Measurements from ENCODE around the gene CLCNKB.
"Not testable (repeated sequence)": the region's sequence is repeated elsewhere in the genome, so short reads cannot be mapped to it uniquely, and the experiment has no call there.

CLCNKB gene

DNA sequence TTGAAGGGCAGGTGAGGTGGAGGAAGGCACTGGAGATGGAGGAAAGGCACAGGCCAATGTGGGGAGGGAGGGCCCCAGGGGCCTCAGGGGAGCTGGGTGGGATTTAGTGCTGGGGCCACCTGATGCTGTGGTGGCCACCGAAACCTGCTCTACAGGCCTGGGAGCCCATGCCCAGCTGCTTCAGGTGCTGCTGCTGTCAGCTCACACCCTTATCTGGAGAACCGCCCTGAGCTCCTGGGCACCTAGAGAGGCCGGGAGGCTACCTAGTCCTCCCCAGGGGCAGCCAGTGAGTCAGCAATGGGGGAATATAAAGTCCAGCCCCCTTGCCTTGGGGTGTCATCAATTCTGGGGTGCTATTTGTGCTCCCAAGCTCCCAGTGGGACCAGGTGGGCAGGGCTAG, 17.7 kb downstream of the CLCNKB start:
- DNase-seq (ENCODE audit: insufficient read length) (no peak), FAIRE-seq (no peak)
- TF ChIP-seq POLR2A (IDR thresholded peaks at IDR 0.05; ENCODE audit: low read depth, low read length), result no peak
- TF ChIP-seq POLR2AphosphoS5 (IDR thresholded peaks at IDR 0.05; ENCODE audit: low read depth, low read length), result no peak
- no peak for TF ChIP-seq TAF1 (IDR thresholded peaks at IDR 0.05; ENCODE audit: borderline replicate concordance, low read depth, low read length)

GRCh38 chr1:16061989-16062686, 18.6 kb downstream of the CLCNKB start:
- not testable (repeated sequence) for DNase-seq (ENCODE audit: insufficient read length); FAIRE-seq

- not testable (repeated sequence) for FAIRE-seq; DNase-seq (ENCODE audit: insufficient read length)
These were observed 19.1 kb downstream of the CLCNKB start for GRCh38 chr1:16062687-16063075.

GRCh38 chr1:16063226-16063829, 19.7 kb downstream of the CLCNKB start:
- TF ChIP-seq POLR2A (IDR thresholded peaks at IDR 0.05; ENCODE audit: low read depth, low read length), result no peak
- no peak for TF ChIP-seq TAF1 (IDR thresholded peaks at IDR 0.05; ENCODE audit: borderline replicate concordance, low read depth, low read length)
- DNase-seq (ENCODE audit: insufficient read length) (no peak), FAIRE-seq (no peak)

DNA sequence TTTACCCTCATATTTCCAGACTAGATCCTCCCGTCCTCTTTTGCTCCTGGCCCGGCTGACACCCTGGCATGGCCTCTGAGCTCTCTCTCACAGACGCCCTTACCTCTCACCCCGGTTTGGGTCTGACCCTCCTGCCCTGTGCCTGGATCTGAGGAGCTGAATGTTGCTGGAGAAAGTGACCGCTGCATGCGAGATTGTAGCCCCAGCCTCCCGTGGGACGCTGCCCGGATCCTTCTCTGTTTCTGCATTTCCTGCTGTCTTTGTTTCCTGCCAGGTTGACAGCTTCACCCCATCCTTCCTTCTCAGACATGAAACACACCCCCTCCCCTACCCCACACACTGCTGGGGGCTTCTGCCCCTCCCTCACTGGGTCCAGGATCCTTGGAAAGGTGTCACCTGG, 20.3 kb downstream of the CLCNKB start:
- TF ChIP-seq POLR2A (IDR thresholded peaks at IDR 0.05; ENCODE audit: low read depth, low read length), result no peak
- FAIRE-seq (no peak), DNase-seq (ENCODE audit: insufficient read length) (no peak)

- TF ChIP-seq TAF1 (IDR thresholded peaks at IDR 0.05; ENCODE audit: borderline replicate concordance, low read depth, low read length) (no peak), POLR2AphosphoS5 (IDR thresholded peaks at IDR 0.05; ENCODE audit: low read depth, low read length) (no peak), POLR2A (IDR thresholded peaks at IDR 0.05; ENCODE audit: low read depth, low read length) (no peak)
- DNase-seq (ENCODE audit: insufficient read length) (no peak), FAIRE-seq (no peak)
These were observed 21.1 kb downstream of the CLCNKB start for GRCh38 chr1:16064536-16065268.

DNA sequence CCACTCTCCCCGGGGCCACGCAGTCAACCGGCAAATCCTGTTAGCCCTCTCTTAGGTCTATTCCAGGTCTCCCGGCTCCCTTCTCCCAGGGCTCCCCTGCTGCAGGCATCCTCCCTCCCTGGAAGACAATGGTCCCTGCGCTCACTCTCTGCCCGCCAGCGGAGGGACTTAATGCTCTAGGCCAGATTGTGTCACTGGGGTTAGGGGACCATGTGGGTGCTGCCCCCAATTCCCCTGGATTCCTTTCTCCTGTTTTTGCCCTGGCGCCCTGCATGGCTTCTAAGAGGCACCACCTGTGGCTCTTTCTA, 21.6 kb downstream of the CLCNKB start:
- FAIRE-seq, result no peak
- DNase-seq (ENCODE audit: insufficient read length), result no peak

GRCh38 chr1:16066245-16066644, 22.7 kb downstream of the CLCNKB start:
- TF ChIP-seq POLR2A (IDR thresholded peaks at IDR 0.05; ENCODE audit: low read depth, low read length) (no peak), POLR2AphosphoS5 (IDR thresholded peaks at IDR 0.05; ENCODE audit: low read depth, low read length) (no peak), TAF1 (IDR thresholded peaks at IDR 0.05; ENCODE audit: borderline replicate concordance, low read depth, low read length) (no peak)
- DNase-seq (ENCODE audit: insufficient read length) (no peak), FAIRE-seq (no peak)

More for the DNA sequence above, 21.6 kb downstream of the CLCNKB start:
- TF ChIP-seq TAF1 (IDR thresholded peaks at IDR 0.05; ENCODE audit: borderline replicate concordance, low read depth, low read length) (no peak), POLR2A (IDR thresholded peaks at IDR 0.05; ENCODE audit: low read depth, low read length) (no peak)

GRCh38 chr1:16067127-16067768, 23.7 kb downstream of the CLCNKB start:
- FAIRE-seq, result no peak
- TF ChIP-seq POLR2A (IDR thresholded peaks at IDR 0.05; ENCODE audit: low read depth, low read length), result no peak
- no peak for TF ChIP-seq TAF1 (IDR thresholded peaks at IDR 0.05; ENCODE audit: borderline replicate concordance, low read depth, low read length)
- no peak for DNase-seq (ENCODE audit: insufficient read length)

DNA sequence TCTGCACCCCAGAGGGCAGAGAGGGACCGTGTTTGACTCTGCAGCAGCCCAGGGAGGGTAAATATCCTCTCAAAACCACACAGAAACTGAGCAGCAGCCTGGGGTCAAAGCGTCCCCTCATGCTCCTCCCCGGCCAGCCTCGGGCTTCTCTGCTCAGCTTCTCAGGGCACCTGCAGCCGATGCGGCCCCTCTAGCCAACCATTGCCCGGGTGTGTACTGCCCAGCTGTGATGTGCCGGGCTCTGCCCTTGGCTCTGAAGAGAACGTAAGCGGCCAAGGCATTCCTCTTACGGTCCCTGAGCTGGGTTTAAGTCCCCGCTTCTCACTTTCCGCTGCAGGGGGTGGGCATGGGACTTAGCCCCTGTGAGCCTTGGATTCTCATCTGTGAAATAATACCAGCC, 24.4 kb downstream of the CLCNKB start:
- FAIRE-seq (no peak), DNase-seq (ENCODE audit: insufficient read length) (no peak)
- TF ChIP-seq TAF1 (IDR thresholded peaks at IDR 0.05; ENCODE audit: borderline replicate concordance, low read depth, low read length) (no peak), POLR2AphosphoS5 (IDR thresholded peaks at IDR 0.05; ENCODE audit: low read depth, low read length) (no peak), POLR2A (IDR thresholded peaks at IDR 0.05; ENCODE audit: low read depth, low read length) (no peak)

GRCh38 chr1:16068356-16069270, 25.0 kb downstream of the CLCNKB start:
- no peak for TF ChIP-seq TAF1 (IDR thresholded peaks at IDR 0.05; ENCODE audit: borderline replicate concordance, low read depth, low read length)
- TF ChIP-seq POLR2A (IDR thresholded peaks at IDR 0.05; ENCODE audit: low read depth, low read length), result no peak
- no peak for TF ChIP-seq POLR2AphosphoS5 (IDR thresholded peaks at IDR 0.05; ENCODE audit: low read depth, low read length)
- FAIRE-seq, result no peak

More at GRCh38 chr1:16068356-16069270, 25.0 kb downstream of the CLCNKB start:
- DNase-seq (ENCODE audit: insufficient read length), result no peak

Measured in GM12892 (cell line).